H4 (cell line): Measurements from ENCODE around the gene TFE3. TPM values are rescaled to one million over a fixed set of nuclear protein-coding genes. Genes with fewer than 3 reads are reported as not detected.
A peak's percentile ranks its signal among the peaks of the same experiment; 100 is the strongest.

Source experiments
- DNase-seq: peaks from one replicate; pipeline ENCODE4 v3.0.0-alpha.2; 2015; ENCODE audit warnings: low spot score
- total RNA-seq: library from RNA; depleted of rRNA; stranded (reverse); fragments of >200 nt; shearing (Covaris generic); gene quantifications from 2 replicates; pipeline ENCODE4 v1.2.3, GENCODE V29; 2014

Gene TFE3
- total RNA-seq, 1 experiment from 2014 or later = 23.7 TPM

GRCh38 chrX:49061490-49061889 lies 18.3 kb upstream of the TFE3 start:
- no peak for DNase-seq

- DNase-seq = no peak
Observed at GRCh38 chrX:49060914-49061313, 17.8 kb upstream of the TFE3 start.

GRCh38 chrX:49059681-49060085 lies 16.5 kb upstream of the TFE3 start:
- no peak for DNase-seq

- no peak for DNase-seq
Observed at GRCh38 chrX:49059201-49059600, 16.0 kb upstream of the TFE3 start.

GRCh38 chrX:49058794-49059193 lies 15.6 kb upstream of the TFE3 start, which contains the start of gene CCDC120:
TSS of gene CCDC120 (plus strand) at chrX:49058999. CDS start at chrX:49062042, 3,043 bp downstream.
- no peak for DNase-seq

- DNase-seq = no peak
Observed at GRCh38 chrX:49054073-49054762, 11.1 kb upstream of the TFE3 start.

DNA sequence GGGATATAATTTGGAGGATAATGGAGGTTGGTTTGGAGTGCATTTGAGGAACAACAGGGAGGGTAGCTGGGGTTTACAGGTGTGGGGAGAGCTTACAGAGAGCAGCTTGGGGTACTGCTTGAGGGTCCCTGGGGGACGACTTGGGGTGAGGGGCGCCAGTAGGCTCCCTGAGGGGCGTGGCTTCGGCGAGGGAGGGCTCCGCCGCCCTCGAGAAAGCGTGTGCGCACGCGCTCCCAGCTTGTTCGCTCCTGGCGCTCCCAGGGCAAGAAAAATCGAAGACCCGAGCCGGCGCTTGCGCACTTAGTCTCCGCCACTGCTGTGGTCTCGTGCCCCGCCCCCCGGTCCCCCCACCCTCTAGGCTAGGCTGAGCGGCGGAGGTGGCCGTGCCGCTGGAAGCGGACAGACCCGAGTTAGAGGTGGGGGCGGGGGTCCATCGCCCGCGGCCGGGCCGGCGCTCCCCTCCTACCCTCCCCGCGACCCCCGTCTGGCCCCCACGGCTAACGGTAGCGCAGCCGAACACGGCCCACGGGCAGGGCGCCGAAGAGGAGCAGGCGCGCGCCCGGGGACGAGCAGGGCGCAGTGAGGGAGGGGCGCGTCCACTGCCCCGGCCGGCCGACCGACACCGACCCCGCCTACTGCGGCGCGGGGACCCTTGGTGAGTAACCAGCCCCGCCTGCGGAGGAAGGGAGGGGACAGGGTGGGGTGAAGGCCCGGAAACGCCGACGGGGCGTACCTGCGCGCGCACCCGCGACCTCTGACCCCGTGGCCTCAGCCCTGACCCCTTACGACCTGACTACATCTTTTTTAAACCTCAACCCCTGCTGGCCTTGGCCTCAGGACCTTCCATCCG lies 10.3 kb upstream of the TFE3 start:
- no peak for DNase-seq

DNA sequence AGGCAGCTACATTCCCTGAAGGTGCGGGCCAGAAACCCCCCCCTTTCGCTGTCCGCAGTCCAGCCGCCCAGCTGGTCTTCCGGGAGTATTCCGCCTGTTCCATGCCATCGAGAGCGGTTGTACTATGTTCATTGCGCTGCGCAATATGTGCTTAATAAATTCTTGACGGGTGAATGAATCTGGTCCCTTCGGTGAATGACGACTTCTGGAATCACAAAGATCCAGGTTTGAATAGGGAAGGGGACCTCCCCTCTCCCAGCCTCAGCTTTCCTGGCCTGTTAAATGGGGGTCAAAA lies 777 bp upstream of the TFE3 start:
- no peak for DNase-seq

GRCh38 chrX:49042581-49043219 lies 457 bp downstream of the TFE3 start:
- DNase-seq = no peak

GRCh38 chrX:49041744-49042580 lies 1.2 kb downstream of the TFE3 start:
- DNase-seq = peak; percentile 33

DNA sequence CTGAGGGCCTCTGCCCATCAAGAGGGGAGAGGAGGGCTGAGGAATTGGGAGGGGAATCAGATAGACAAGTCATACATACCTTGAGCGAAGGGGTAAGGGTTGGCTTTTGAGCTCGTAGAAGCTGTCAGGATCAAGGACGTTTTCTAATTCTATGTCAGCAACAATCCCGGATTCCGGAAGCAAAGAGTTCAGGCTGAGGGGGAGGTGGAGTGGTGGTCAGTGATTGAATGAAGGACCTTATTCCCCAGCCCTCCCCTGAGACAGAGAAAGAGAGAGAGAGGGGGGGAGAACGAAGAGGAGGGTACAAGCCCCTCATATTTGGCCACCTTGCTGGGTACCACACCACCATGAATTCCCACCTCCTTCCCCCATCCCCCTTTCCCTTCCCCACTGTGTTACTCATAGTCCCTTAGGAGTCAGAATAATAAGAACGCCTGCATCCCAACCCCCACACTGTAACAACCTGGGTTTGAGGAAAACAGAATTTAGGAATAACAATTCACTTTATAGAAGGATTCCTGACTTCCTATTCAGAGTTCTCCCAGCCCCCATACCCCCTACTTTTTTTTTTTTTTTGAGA lies 2.7 kb downstream of the TFE3 start:
- DNase-seq = no peak

DNA sequence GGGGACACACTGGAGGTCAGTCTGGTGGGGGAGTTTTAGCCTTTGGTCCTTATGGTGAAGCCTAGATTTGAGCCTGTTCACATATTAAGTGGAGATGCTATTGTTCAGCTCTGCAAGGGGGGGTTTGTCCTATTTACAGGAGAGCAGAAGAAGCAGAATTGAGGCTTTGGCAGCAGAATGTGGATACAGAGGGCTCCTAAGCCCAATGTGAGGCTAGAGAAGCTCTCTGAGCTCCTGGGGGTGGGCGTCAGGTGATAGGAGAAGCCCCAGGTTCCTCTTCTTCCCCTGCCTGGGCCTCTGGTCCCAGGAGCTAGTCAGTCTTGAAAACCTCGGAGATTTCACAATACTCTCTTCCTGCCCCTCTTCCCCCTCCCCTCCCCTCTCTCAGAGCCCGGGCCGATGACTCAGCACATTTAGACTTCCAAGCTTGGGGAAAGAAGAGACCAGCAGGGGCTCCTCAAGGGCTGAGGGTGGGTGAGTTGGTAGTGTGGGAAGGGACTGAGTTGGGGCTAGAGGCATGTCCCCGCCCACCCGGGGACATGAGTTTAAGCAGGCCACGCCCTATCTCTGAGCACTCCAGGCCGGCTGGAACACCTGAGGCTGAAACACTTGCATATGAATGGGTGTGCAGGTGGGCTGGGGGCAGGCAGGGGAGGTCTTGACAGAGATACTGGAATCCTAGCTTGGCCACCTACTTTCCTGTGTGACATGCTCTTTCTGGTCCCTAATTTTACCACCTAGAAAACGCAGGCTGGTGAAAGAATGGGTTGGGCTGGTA lies 3.4 kb downstream of the TFE3 start:
- peak; percentile 95 for DNase-seq

DNA sequence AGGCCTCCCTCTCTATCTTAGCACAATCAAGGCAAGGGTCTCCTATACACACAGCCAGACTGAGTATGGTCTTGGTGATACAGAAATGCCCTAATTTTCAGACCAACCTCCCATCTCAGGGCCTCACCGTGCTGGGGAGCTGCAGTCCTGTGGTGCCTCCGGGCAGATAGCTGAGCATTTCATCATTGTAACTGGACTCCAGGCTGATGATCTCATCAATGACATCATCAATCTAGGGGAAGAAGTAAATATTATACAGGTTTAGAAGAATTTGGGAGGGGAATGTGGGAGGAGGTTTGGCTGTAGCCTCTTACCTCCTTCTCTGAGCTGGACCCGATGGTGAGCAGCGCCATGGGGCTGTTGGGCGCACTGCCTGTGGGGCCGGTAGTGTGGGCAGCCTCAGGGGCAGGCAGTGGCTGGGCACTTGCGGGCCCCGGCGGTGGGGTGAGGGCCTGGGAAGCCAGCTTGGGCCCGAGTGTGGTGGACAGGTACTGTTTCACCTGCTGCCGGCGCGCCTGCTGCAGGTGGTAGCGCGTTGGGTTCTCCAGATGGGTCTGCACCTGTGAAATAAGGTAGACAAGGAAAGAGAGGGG lies 5.2 kb downstream of the TFE3 start:
- DNase-seq = peak; percentile 35

DNA sequence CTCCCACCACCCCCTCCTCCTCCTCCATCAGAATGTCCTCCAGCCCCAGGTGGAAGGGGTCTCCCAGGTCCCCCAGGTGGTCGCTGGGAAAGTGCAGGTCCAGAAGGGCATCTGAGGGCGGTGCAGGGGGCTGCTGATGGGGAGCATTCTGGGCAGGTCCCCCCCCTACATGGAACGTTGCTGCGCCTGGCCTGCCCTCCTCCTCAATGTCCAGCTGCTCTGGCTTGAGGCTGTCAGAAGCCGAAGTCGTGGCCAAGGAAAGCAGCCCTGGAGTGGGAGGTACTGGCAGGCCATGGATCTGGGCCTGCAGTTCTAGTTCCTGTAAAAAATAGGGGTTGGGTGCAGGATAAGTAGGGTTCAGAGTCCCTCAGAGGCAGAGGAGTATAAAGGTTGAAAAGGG lies 12.9 kb downstream of the TFE3 start:
- no peak for DNase-seq

GRCh38 chrX:49029876-49030275 lies 13.3 kb downstream of the TFE3 start:
- no peak for DNase-seq

- no peak for DNase-seq
Observed at GRCh38 chrX:49019599-49020249, 23.4 kb downstream of the TFE3 start.

GRCh38 chrX:49019050-49019449 lies 24.1 kb downstream of the TFE3 start:
- no peak for DNase-seq

DNA sequence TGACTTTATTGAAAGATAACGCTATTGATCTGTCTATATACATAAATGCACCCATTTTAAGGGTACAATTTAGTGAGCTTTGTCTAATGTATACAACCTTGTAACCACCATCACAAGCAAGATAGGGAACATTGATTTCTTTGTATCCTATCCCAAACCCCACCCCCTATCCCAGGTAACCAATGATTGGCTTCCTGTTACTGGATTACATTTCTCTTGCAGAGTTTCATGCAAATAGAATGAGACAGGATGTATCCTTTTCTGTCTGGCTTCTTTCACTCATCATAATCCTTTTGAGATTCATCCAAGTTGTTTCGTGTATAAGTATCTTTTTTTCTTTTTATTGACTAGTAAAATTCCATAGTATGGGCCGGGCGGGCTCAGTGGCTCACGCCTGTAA lies 39.5 kb downstream of the TFE3 start:
- DNase-seq = no peak

DNA sequence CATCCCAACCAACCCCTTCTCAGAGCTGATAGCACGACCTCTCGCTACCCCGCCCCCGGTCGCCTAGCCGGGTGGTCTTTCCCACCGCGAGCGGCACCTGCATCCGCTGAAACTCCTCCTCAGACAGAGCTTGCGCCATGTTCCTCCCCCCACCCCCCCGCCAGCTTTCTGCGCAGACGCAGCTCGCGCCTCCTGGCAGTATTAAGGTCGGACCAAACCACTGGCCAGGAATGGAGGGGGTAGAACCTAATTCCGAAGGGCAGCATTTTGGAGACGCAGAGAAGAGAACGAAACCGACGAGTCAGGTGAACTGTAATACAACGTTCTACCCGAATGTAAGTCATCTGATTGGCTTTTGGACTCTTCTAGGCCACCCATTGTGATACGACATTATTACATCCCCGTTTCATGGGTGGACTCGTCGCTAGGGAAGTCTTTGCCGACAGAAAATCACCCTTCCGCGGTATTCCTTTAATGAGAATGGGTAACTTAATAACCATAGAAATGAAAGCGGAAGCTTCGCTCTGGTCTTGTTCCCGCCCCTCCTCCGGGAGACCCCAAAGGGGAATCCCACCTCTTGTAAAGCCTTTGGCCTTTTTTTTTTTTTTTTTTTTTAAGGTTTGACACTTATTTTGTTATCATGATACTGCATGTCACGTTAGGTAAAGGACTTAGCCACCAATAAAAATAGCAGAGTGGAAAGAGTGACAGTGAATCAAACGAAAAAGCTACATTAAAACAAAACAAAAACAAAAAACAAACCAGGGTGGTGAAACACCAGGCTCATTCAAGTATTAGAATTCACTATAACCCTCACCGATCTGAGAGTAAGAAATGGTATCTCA lies 40.8 kb downstream of the TFE3 start, which contains the start of gene GRIPAP1:
TSS of gene GRIPAP1 (minus strand) at position 174 of the 845 bp plus-strand sequence. CDS start at position 139, 35 bp downstream.
- peak; percentile 88 for DNase-seq
